Epithelial cell of proximal tubule (primary cell): Measurements from ENCODE around the gene OSBPL2. TPM values are rescaled to one million over a fixed set of nuclear protein-coding genes. Genes with fewer than 3 reads are reported as not detected.

Experiments
- DNase-seq: peaks from one replicate; pipeline ENCODE4 v3.0.0-alpha.2; 2011; ENCODE audit warnings: low read depth
- H3K4me3 ChIP-seq: 2 replicates; pipeline ENCODE4 v1.5.1; 2011; ENCODE audit warnings: low read depth, mild to moderate bottlenecking, low read length
- total RNA-seq: library from RNA; depleted of rRNA; stranded (reverse); fragments of >200 nt; gene quantifications from 2 replicates; pipeline ENCODE4 v1.2.3, GENCODE V29; 2015
- TF ChIP-seq, protein P1 (sequence below): conservative IDR thresholded peaks from 2 replicates; pipeline ENCODE4 v1.5.1; 2012; ENCODE audit warnings: low read depth, mild to moderate bottlenecking, low read length

Gene OSBPL2
- total RNA-seq, 1 donor from 2014 or later = 20.6 TPM

DNA sequence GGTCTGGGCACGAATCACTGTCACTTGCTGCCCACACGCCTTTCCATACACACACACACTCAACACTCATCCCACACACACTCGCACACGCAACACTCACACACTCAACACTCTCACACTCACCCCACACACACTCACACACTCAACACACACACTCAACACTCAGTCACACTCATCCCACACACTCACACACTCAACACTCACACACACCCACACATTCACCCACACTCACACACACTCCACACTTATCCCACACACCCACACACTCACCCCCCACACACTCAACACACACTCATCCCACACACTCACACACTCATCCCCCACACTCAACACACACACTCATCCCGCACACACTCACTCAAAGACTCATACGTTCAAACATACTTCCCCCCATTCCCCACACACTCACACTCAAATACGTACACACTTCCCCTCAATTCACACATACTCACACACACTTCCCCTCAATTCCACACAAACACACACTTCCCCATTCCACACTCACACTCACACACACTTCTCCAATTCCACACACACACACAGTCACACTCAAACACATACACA lies 9.3 kb upstream of the OSBPL2 start:
- TF ChIP-seq, protein P1, sequence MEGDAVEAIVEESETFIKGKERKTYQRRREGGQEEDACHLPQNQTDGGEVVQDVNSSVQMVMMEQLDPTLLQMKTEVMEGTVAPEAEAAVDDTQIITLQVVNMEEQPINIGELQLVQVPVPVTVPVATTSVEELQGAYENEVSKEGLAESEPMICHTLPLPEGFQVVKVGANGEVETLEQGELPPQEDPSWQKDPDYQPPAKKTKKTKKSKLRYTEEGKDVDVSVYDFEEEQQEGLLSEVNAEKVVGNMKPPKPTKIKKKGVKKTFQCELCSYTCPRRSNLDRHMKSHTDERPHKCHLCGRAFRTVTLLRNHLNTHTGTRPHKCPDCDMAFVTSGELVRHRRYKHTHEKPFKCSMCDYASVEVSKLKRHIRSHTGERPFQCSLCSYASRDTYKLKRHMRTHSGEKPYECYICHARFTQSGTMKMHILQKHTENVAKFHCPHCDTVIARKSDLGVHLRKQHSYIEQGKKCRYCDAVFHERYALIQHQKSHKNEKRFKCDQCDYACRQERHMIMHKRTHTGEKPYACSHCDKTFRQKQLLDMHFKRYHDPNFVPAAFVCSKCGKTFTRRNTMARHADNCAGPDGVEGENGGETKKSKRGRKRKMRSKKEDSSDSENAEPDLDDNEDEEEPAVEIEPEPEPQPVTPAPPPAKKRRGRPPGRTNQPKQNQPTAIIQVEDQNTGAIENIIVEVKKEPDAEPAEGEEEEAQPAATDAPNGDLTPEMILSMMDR = no peak
- no peak overlapping the region for H3K4me3 ChIP-seq

DNA sequence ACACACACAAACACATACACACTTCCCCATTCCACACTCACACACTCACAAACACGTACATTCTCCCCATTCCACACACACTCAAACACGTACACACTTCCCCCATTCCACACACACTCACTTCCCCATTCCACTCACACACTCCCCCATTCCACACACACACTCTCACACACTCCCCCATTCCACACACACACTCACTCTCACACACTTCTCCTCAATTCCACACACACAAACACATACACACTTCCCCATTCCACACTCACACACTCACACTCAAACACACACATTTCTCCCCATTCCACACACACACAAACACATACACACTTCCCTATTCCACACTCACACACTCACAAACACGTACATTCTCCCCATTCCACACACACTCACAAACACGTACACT lies 8.7 kb upstream of the OSBPL2 start:
- H3K4me3 ChIP-seq = no peak overlapping the region
- DNase-seq = no peak
- TF ChIP-seq, protein P1 = no peak

More for the DNA sequence above, 9.3 kb upstream of the OSBPL2 start:
- DNase-seq = no peak

DNA sequence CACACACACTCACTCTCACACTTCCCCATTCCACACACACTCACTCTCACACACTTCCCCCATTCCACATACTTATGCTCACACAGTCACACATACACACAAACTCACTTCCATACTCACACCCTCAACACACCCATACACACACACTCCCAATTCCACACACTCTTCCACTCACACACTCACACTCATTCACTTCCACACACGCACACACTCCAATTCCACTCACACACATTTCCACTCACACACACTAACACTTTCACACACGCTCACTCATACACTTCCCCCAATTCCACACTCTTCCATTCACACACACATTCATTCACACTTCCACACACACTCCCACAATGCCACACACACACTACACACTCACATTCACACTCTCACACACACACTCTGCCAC lies 8.0 kb upstream of the OSBPL2 start:
- DNase-seq = no peak
- no peak overlapping the region for H3K4me3 ChIP-seq
- TF ChIP-seq, protein P1 = no peak

DNA sequence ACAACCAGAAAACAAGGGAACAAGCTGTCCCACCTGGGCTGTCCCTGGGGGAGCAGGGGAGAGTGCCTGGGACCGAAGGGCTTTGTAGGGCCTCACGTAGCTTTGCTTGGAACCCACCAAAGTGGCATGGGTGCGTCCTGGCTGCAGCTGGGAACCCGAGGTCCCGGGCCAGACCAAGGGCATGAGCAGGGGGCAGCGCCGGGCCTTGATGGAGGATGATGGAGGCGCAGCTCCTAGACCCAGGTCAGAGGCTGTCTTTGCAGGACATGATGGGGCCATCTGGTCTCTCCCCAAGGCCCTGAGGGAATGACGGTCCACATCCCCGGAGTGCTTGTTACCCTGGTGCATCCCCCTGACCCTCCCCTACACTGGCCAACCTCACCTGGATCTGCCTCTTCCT lies 7.6 kb upstream of the OSBPL2 start:
- DNase-seq = no peak
- TF ChIP-seq, protein P1 = no peak
- no peak overlapping the region for H3K4me3 ChIP-seq

DNA sequence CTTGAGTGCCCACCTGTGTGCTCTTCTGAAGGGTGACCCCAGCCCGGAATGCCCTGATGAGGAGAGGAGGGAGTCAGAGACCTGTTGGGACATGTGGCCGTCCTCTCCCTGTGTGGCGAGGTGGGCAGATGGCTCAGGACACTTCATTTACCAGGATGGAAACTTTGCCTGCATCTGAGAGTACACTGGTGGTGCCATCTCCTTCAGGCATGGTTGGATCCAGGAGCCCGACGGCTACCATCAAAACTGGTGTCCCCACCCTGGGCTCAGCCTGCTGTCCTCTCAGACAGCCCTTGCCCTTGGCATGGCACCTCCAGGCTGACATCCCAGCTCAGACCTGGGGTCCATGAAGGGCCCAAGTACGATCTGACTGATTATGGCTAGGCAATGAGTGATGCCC lies 7.0 kb upstream of the OSBPL2 start:
- TF ChIP-seq, protein P1 = no peak
- no peak overlapping the region for H3K4me3 ChIP-seq
- DNase-seq = no peak

DNA sequence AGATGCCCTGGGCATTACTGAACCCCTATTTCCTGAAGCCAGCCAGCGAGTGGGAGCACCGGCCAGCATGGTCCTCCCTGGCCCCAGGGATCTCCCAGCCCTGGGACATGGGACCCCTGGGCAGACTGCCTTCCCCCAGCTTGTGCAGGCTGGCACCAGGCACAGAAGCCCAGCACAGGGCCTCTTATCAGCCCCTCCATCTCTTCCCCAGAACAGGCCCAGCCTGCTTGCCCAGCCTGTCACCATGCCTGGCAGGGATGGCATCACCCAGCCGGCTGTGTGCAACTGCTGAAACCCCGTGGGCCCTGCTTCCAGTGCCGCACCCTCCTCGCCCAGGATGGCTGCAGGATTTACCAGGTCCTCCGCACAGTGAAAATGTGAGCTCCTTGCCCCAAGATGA lies 6.1 kb upstream of the OSBPL2 start:
- TF ChIP-seq, protein P1 = no peak
- H3K4me3 ChIP-seq = no peak overlapping the region
- no peak for DNase-seq

DNA sequence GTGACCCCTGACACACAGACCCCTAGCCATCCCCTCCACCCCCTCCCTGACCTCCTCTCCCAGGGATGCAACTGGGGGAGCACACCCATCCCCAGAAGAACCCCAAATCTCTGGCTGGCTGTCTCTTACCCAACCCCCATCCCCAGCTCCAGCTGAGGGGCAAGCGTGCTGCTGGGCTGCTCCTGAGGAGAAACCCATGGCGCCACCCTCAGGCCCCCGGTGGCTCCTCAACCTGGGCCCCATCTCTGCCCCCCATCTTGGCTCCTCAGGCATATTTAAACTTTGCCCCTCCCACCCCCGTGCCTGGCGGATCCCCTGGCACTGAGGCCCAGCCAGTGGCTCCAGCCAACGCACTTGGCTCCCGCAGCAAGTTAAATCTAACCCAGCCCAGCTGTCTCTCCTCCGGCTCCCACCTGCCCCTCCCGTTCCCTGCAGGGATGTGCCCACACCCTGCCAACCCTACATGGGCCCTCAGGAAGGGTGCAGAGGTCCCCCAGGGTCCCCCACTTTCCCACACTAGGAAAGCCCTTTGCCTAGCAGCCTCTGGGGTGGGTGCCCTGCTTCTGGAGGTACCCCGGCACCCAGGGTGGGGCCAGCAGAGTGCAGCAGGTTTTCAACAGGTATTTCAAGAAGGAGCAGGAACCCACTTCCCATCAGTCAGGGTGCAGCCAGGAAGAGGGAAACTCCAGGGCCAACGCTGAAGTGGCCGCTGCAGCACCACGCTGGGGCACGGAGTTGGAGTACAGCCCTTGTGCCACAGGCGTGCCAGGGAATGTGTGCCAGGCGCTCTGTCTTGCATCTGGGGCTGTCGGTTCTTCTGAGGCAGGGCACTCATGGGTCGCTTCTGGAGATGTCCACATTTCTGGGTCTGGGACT lies 5.3 kb upstream of the OSBPL2 start:
- no peak for DNase-seq
- TF ChIP-seq, protein P1 = no peak
- H3K4me3 ChIP-seq = no peak overlapping the region
